CD4-positive, CD25-positive, alpha-beta regulatory T cell (primary cell): Measurements from ENCODE around the gene KLHL3. TPM values are rescaled to one million over a fixed set of nuclear protein-coding genes. Genes with fewer than 3 reads are reported as not detected.

ENCODE experiments used
- polyA plus RNA-seq, 4 donors: library from polyadenylated mRNA; unstranded; fragments of 300-500 nt; fragmentation: Illumina TruSeq; gene quantifications; one replicate each; pipeline ENCODE4 v1.2.3, GENCODE V29; 2021
- total RNA-seq: library from RNA; stranded (reverse); gene quantifications from one replicate; pipeline ENCODE4 v1.2.3, GENCODE V29; 2022

KLHL3 gene
- total and polyA plus RNA-seq, 5 donors from 2014 or later = 2.8 to 24.4 (median 5.7) TPM

Other genes with a start within 250 kb of the KLHL3 start
- 0.27 TPM for gene SPOCK1, start 236.8 kb downstream of the KLHL3 start, total RNA-seq
- gene SPOCK1, start 236.8 kb downstream of the KLHL3 start, polyA plus RNA-seq = not detected
- gene HNRNPA0, start 18.3 kb upstream of the KLHL3 start, total RNA-seq = 38.1 TPM
- gene HNRNPA0, start 18.3 kb upstream of the KLHL3 start, polyA plus RNA-seq = 10 to 100 TPM; 14.0 to 17.3 (median 15.3) TPM
- not detected for gene MYOT, start 131.8 kb upstream of the KLHL3 start, total RNA-seq
- gene MYOT, start 131.8 kb upstream of the KLHL3 start, polyA plus RNA-seq = under 1 TPM in 2 of 4 donors, not detected in 2; 0.37 to 0.64 TPM
- not detected for gene PKD2L2, start 153.4 kb upstream of the KLHL3 start, total RNA-seq
- under 1 TPM; 0.22 to 0.60 (median 0.53) TPM for gene PKD2L2, start 153.4 kb upstream of the KLHL3 start, polyA plus RNA-seq